Lower leg skin (tissue), 4 donors: Measurements from ENCODE around the gene RPH3AL. TPM values are rescaled to one million over a fixed set of nuclear protein-coding genes. Genes with fewer than 3 reads are reported as not detected.

Source experiments
- DNase-seq, 2 donors: peaks; one replicate each; pipeline ENCODE4 v3.0.0-alpha.2; 2019; ENCODE audit warnings: low spot score in 2 of 2
- H3K4me3 ChIP-seq: fragments of 200-600 bp; sonication (generic); 2 replicates; pipeline ENCODE4 v1.5.1; 2017; ENCODE audit warnings: mild to moderate bottlenecking, low read depth; ENCODE audit not compliant: poor library complexity, severe bottlenecking
- POLR2A ChIP-seq, 2 donors: fragments of 450-650 bp; IDR thresholded peaks; one replicate each; pipeline ENCODE4 v1.6.1; 2016 to 2017; ENCODE audit warnings: antibody characterized with exemption in 2 of 2, mild to moderate bottlenecking in 1 of 2, moderate library complexity in 1 of 2
- WGBS, 2 donors: methylation state at CpG; one replicate each; pipeline ENCODE4 v1.1.5; 2018; 5-methylcytosine and 5-hydroxymethylcytosine counted together
- intact Hi-C: fragments of 100-400 bp; cut with DNase I; formaldehyde crosslinking; loops from one replicate; pipeline ENCODE4 v1.15.0; 2023; ENCODE audit warnings: low total_unique reads
- total RNA-seq, 4 donors: library from RNA; depleted of rRNA; stranded (reverse); fragments of >200 nt; gene quantifications; one replicate each; pipeline ENCODE4 v1.1.0, GENCODE V29; 2016
- TF ChIP-seq, protein P1 (sequence below), 3 donors: fragments of 450-650 bp; IDR thresholded peaks; one replicate each; pipeline ENCODE4 v1.5.1; 2016; ENCODE audit warnings: antibody characterized with exemption in 3 of 3, mild to moderate bottlenecking in 3 of 3, moderate library complexity in 2 of 3

Gene RPH3AL
- total RNA-seq, 4 donors from 2014 or later, result 8.6 to 22.9 (median 15.9) TPM

GRCh38 chr17:300881-301280 lies 51.7 kb downstream of the RPH3AL start:
- intact Hi-C loops, result no loop called here
- 90 to 94% methylated on average over 11 of the region's 11 CpGs for WGBS, 2 donors

GRCh38 chr17:299546-299945 lies 53.1 kb downstream of the RPH3AL start:
- no peak for TF ChIP-seq POLR2A (IDR thresholded peaks at IDR 0.05)
- TF ChIP-seq, protein P1, sequence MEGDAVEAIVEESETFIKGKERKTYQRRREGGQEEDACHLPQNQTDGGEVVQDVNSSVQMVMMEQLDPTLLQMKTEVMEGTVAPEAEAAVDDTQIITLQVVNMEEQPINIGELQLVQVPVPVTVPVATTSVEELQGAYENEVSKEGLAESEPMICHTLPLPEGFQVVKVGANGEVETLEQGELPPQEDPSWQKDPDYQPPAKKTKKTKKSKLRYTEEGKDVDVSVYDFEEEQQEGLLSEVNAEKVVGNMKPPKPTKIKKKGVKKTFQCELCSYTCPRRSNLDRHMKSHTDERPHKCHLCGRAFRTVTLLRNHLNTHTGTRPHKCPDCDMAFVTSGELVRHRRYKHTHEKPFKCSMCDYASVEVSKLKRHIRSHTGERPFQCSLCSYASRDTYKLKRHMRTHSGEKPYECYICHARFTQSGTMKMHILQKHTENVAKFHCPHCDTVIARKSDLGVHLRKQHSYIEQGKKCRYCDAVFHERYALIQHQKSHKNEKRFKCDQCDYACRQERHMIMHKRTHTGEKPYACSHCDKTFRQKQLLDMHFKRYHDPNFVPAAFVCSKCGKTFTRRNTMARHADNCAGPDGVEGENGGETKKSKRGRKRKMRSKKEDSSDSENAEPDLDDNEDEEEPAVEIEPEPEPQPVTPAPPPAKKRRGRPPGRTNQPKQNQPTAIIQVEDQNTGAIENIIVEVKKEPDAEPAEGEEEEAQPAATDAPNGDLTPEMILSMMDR (IDR thresholded peaks at IDR 0.05), result no peak
- DNase-seq, result peak in 1 of 2 donors; percentile 53
- 76 to 80% methylated on average over 22 to 23 of the region's 23 CpGs for WGBS, 2 donors
- no peak overlapping the region for H3K4me3 ChIP-seq
- intact Hi-C loops, result no loop called here

More at GRCh38 chr17:300881-301280, 51.7 kb downstream of the RPH3AL start:
- H3K4me3 ChIP-seq, result no peak overlapping the region
- TF ChIP-seq, protein P1 (IDR thresholded peaks at IDR 0.05), result no peak
- TF ChIP-seq POLR2A (IDR thresholded peaks at IDR 0.05), result no peak
- DNase-seq, result peak in 1 of 2 donors; percentile 78

GRCh38 chr17:298791-299450 lies 53.7 kb downstream of the RPH3AL start:
- WGBS, 2 donors, result 73 to 87% methylated on average over 16 to 17 of the region's 17 CpGs
- no peak overlapping the region for H3K4me3 ChIP-seq
- intact Hi-C loops, result no loop called here
- TF ChIP-seq, protein P1 (IDR thresholded peaks at IDR 0.05), result no peak
- no peak for TF ChIP-seq POLR2A (IDR thresholded peaks at IDR 0.05)
- DNase-seq, result peak in 1 of 2 donors; percentile 67

DNA sequence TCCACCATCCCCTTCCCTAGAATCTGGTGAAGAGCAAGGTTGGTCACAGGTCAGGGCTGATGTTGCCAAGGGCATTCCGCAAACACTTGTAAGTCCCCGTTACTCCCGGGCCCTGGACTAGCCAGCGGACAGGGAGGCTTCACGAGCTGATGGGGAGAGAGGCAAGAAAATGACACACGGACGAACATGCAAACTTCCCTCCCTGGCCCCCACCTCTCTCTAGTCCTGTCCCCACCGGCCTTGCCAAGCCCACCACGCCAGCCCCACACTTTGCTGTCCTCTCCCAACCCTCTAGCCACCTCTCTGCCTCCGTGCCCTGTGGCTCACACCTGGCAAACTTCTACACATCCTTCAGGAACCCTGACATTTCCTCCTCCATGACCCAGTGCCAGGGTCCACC lies 54.8 kb downstream of the RPH3AL start:
- intact Hi-C loops, result no loop called here
- peak in 1 of 2 donors; percentile 64 for DNase-seq
- WGBS, 2 donors, result 91 to 94% methylated on average over 10 of the region's 10 CpGs
- no peak overlapping the region for H3K4me3 ChIP-seq
- TF ChIP-seq POLR2A (IDR thresholded peaks at IDR 0.05), result no peak
- TF ChIP-seq, protein P1 (IDR thresholded peaks at IDR 0.05), result no peak

DNA sequence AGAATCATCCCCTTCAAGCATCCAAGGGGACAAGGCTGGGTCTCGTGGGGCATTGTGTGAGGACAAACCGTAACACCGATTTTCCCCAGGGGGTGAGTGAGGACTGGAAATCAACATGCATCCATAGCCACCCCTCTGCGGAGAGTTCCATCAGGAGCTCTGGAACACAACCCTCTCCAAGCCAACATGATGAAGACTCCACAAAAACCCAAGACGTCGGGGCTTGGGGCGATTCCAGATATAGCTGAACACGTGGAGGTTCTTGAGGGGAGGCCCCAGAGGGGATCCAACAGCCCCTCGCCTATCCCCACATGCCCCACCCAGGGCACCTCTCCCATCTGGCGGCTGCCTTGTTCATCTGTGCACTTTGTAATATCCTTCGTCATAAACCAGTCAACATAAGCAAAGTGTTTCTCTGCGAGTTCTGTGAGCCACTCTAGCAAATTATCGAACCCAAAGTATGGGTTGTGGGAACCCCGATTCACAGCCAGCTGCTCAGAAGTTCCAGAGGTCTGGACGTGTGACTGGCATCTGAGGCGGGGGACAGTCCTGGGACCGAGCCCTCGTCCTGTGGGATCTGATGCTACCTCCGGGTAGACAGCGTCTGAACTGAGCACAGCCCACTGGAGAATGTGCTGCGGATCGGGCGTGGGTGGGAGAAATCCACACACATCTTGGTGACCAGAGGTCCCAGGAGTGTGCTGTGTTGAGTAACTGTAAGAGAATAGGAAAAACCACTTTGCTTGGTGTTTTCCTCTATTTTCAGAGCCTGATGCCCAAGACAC lies 55.5 kb downstream of the RPH3AL start:
- TF ChIP-seq POLR2A (IDR thresholded peaks at IDR 0.05), result no peak
- TF ChIP-seq, protein P1 (IDR thresholded peaks at IDR 0.05), result no peak
- intact Hi-C loops, result no loop called here
- WGBS, 2 donors, result 89 to 93% methylated on average over 23 of the region's 23 CpGs
- DNase-seq, result peak in 1 of 2 donors; percentile 81
- H3K4me3 ChIP-seq, result no peak overlapping the region
